WTC11 (cell line): ENCODE results near the gene FPR3. TPM values are rescaled to one million over a fixed set of nuclear protein-coding genes. Genes with fewer than 3 reads are reported as not detected.

Experiments used
- ATAC-seq: fragments of 200-7000 bp; cut with Tn5 transposase; 2 replicates; pipeline ENCODE4 v1.10.0; 2021; ENCODE audit warnings: mild to moderate bottlenecking, moderate library complexity
- CTCF ChIA-PET: fragments of 300-600 bp; sonication (Branson Sonifier 250); formaldehyde crosslinking; loops from one replicate; lab custom pipeline; 2021; ENCODE audit warnings: antibody characterized with exemption; lab: Charles Lee
- POLR2A ChIA-PET: fragments of 350-600 bp; sonication (Branson Sonifier 250); formaldehyde crosslinking; loops from one replicate; lab custom pipeline; 2021; ENCODE audit warnings: antibody characterized with exemption; lab: Charles Lee
- DNase-seq: peaks from one replicate; pipeline ENCODE4 v3.0.0; 2021; ENCODE audit warnings: low spot score
- H3K27ac Mint-ChIP-seq: 2 replicates; pipeline ENCODE4 v1.8.0; 2021; ENCODE audit warnings: mixed read lengths
- H3K27me3 Mint-ChIP-seq: 2 replicates; pipeline ENCODE4 v1.8.0; 2021; ENCODE audit warnings: low read depth, mild to moderate bottlenecking, moderate library complexity, mixed read lengths
- H3K36me3 Mint-ChIP-seq: 2 replicates; pipeline ENCODE4 v1.8.0; 2021; ENCODE audit warnings: mixed read lengths
- H3K4me1 Mint-ChIP-seq: 2 replicates; pipeline ENCODE4 v1.8.0; 2022; ENCODE audit warnings: mixed read lengths
- H3K4me3 Mint-ChIP-seq: 2 replicates; pipeline ENCODE4 v1.8.0; 2021; ENCODE audit warnings: mild to moderate bottlenecking, moderate library complexity, mixed read lengths
- H3K9me3 Mint-ChIP-seq: 2 replicates; pipeline ENCODE4 v1.8.0; 2021; ENCODE audit warnings: mixed read lengths
- CBFB ChIP-seq: sonication (generic); formaldehyde crosslinking; IDR thresholded peaks from 2 replicates; pipeline ENCODE4 v1.8.1; 2022; ENCODE audit warnings: mild to moderate bottlenecking, low read depth, missing genetic modification reagents
- CREM ChIP-seq: sonication (generic); formaldehyde crosslinking; IDR thresholded peaks from 2 replicates; pipeline ENCODE4 v1.8.1; 2022; ENCODE audit warnings: mild to moderate bottlenecking, missing genetic modification reagents, moderate library complexity
- HMGA2 ChIP-seq: fragments of 250-450 bp; sonication (Bioruptor Pico); IDR thresholded peaks from 2 replicates; pipeline ENCODE4 v1.4.0; 2021; ENCODE audit warnings: mild to moderate bottlenecking, moderate library complexity
- JAZF1 ChIP-seq: fragments of 250-450 bp; sonication (Bioruptor Pico); IDR thresholded peaks from 2 replicates; pipeline ENCODE4 v1.9.0; 2021; ENCODE audit warnings: moderate library complexity, mild to moderate bottlenecking, inconsistent platforms
- MXD4 ChIP-seq: fragments of 250-450 bp; sonication (Bioruptor Pico); IDR thresholded peaks from 2 replicates; pipeline ENCODE4 v1.8.0; 2021; ENCODE audit warnings: mild to moderate bottlenecking, moderate library complexity, borderline replicate concordance
- RORB ChIP-seq: fragments of 250-450 bp; sonication (Bioruptor Pico); IDR thresholded peaks from 2 replicates; pipeline ENCODE4 v1.9.0; 2021; ENCODE audit warnings: mild to moderate bottlenecking
- SMAD4 ChIP-seq: sonication (generic); formaldehyde crosslinking; IDR thresholded peaks from 2 replicates; pipeline ENCODE4 v1.8.0; 2022; ENCODE audit warnings: mild to moderate bottlenecking, missing genetic modification reagents
- ZNF121 ChIP-seq: sonication (generic); formaldehyde crosslinking; IDR thresholded peaks from 2 replicates; pipeline ENCODE4 v1.8.0; 2023; ENCODE audit warnings: missing genetic modification reagents
- total RNA-seq: library from RNA; stranded (reverse); gene quantifications from 3 replicates; pipeline ENCODE4 v1.2.3, GENCODE V29; 2021
- TF ChIP-seq, protein P1 (sequence below): sonication (generic); formaldehyde crosslinking; IDR thresholded peaks from 2 replicates; pipeline ENCODE4 v1.8.1; 2022; ENCODE audit warnings: low read depth, missing genetic modification reagents, borderline replicate concordance
- TF ChIP-seq, protein P2 (sequence below): fragments of 250-450 bp; sonication (Bioruptor Pico); IDR thresholded peaks from 2 replicates; pipeline ENCODE4 v1.8.0; 2021; ENCODE audit warnings: mild to moderate bottlenecking
- TF ChIP-seq, protein P3 (sequence below): sonication (generic); formaldehyde crosslinking; IDR thresholded peaks from 2 replicates; pipeline ENCODE4 v1.8.1; 2022; ENCODE audit warnings: missing genetic modification reagents, borderline replicate concordance
- TF ChIP-seq, protein P4 (sequence below): fragments of 250-450 bp; sonication (Bioruptor Pico); IDR thresholded peaks from 2 replicates; pipeline ENCODE4 v1.9.0; 2021; ENCODE audit warnings: mild to moderate bottlenecking
- TF ChIP-seq, protein P5 (sequence below): fragments of 200-600 bp; IDR thresholded peaks from 2 replicates; pipeline ENCODE4 v1.8.0; 2022; ENCODE audit warnings: antibody characterized with exemption
- TF ChIP-seq, protein P6 (sequence below): sonication (generic); formaldehyde crosslinking; IDR thresholded peaks from 2 replicates; pipeline ENCODE4 v1.8.0; 2023; ENCODE audit warnings: missing genetic modification reagents, mild to moderate bottlenecking, borderline replicate concordance
- TF ChIP-seq, protein P7 (sequence below): sonication (generic); formaldehyde crosslinking; IDR thresholded peaks from 2 replicates; pipeline ENCODE4 v1.8.1; 2023; ENCODE audit warnings: mild to moderate bottlenecking, moderate library complexity, missing genetic modification reagents
- TF ChIP-seq, protein P8 (sequence below): sonication (generic); formaldehyde crosslinking; IDR thresholded peaks from 2 replicates; pipeline ENCODE4 v1.8.1; 2022; ENCODE audit warnings: low read depth, mild to moderate bottlenecking, moderate library complexity, missing genetic modification reagents, borderline replicate concordance
- TF ChIP-seq, protein P9 (sequence below): sonication (generic); formaldehyde crosslinking; IDR thresholded peaks from 2 replicates; pipeline ENCODE4 v1.8.1; 2023; ENCODE audit warnings: mild to moderate bottlenecking, missing genetic modification reagents
- TF ChIP-seq, protein P10 (sequence below): sonication (generic); formaldehyde crosslinking; IDR thresholded peaks from 2 replicates; pipeline ENCODE4 v1.8.1; 2022; ENCODE audit warnings: mild to moderate bottlenecking, missing genetic modification reagents, moderate library complexity, borderline replicate concordance
- TF ChIP-seq, protein P11 (sequence below): sonication (generic); formaldehyde crosslinking; IDR thresholded peaks from 2 replicates; pipeline ENCODE4 v1.8.0; 2022; ENCODE audit warnings: mild to moderate bottlenecking, missing genetic modification reagents

FPR3 gene
- total RNA-seq, 1 experiment from 2014 or later: not detected

DNA sequence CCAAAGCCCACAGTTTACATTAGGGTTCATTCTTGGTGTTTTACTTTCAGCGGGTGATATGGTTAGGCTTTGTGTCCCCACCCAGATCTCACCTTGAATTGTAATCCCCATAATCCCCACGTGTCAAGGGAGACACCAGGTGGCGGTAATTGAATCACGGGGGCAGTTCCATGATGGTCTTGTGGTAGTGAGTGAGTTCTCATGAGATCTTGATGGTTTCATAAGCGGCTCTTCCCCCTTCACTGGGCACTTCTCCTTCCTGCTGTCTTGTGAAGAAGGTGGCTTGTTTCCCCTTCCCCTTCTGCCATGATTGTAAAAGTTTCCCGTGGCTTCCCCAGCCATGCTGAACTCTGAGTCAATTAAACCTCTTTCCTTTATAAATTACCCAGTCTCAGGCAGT, 22.0 kb upstream of the FPR3 start:
- peaks cover 24% of the 10 kb centered on the region for H3K27me3 Mint-ChIP-seq
- TF ChIP-seq JAZF1 (CRISPR knock-in tag) (no peak), HMGA2 (CRISPR knock-in tag) (no peak), CBFB (CRISPR knock-in tag) (no peak), RORB (CRISPR knock-in tag) (no peak), SMAD4 (no peak), ZNF121 (CRISPR knock-in tag) (no peak), CREM (CRISPR knock-in tag) (no peak), MXD4 (CRISPR knock-in tag) (no peak)
- TF ChIP-seq, protein P1, sequence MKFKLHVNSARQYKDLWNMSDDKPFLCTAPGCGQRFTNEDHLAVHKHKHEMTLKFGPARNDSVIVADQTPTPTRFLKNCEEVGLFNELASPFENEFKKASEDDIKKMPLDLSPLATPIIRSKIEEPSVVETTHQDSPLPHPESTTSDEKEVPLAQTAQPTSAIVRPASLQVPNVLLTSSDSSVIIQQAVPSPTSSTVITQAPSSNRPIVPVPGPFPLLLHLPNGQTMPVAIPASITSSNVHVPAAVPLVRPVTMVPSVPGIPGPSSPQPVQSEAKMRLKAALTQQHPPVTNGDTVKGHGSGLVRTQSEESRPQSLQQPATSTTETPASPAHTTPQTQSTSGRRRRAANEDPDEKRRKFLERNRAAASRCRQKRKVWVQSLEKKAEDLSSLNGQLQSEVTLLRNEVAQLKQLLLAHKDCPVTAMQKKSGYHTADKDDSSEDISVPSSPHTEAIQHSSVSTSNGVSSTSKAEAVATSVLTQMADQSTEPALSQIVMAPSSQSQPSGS (CRISPR knock-in tag): no peak
- TF ChIP-seq, protein P2, sequence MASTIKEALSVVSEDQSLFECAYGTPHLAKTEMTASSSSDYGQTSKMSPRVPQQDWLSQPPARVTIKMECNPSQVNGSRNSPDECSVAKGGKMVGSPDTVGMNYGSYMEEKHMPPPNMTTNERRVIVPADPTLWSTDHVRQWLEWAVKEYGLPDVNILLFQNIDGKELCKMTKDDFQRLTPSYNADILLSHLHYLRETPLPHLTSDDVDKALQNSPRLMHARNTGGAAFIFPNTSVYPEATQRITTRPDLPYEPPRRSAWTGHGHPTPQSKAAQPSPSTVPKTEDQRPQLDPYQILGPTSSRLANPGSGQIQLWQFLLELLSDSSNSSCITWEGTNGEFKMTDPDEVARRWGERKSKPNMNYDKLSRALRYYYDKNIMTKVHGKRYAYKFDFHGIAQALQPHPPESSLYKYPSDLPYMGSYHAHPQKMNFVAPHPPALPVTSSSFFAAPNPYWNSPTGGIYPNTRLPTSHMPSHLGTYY (CRISPR knock-in tag): no peak
- TF ChIP-seq, protein P3, sequence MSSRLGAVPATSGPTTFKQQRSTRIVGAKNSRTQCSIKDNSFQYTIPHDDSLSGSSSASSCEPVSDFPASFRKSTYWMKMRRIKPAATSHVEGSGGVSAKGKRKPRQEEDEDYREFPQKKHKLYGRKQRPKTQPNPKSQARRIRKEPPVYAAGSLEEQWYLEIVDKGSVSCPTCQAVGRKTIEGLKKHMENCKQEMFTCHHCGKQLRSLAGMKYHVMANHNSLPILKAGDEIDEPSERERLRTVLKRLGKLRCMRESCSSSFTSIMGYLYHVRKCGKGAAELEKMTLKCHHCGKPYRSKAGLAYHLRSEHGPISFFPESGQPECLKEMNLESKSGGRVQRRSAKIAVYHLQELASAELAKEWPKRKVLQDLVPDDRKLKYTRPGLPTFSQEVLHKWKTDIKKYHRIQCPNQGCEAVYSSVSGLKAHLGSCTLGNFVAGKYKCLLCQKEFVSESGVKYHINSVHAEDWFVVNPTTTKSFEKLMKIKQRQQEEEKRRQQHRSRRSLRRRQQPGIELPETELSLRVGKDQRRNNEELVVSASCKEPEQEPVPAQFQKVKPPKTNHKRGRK (CRISPR knock-in tag): no peak
- TF ChIP-seq, protein P4, sequence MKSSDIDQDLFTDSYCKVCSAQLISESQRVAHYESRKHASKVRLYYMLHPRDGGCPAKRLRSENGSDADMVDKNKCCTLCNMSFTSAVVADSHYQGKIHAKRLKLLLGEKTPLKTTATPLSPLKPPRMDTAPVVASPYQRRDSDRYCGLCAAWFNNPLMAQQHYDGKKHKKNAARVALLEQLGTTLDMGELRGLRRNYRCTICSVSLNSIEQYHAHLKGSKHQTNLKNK (CRISPR knock-in tag): no peak
- TF ChIP-seq, protein P5, sequence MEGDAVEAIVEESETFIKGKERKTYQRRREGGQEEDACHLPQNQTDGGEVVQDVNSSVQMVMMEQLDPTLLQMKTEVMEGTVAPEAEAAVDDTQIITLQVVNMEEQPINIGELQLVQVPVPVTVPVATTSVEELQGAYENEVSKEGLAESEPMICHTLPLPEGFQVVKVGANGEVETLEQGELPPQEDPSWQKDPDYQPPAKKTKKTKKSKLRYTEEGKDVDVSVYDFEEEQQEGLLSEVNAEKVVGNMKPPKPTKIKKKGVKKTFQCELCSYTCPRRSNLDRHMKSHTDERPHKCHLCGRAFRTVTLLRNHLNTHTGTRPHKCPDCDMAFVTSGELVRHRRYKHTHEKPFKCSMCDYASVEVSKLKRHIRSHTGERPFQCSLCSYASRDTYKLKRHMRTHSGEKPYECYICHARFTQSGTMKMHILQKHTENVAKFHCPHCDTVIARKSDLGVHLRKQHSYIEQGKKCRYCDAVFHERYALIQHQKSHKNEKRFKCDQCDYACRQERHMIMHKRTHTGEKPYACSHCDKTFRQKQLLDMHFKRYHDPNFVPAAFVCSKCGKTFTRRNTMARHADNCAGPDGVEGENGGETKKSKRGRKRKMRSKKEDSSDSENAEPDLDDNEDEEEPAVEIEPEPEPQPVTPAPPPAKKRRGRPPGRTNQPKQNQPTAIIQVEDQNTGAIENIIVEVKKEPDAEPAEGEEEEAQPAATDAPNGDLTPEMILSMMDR: no peak
- TF ChIP-seq, protein P6, sequence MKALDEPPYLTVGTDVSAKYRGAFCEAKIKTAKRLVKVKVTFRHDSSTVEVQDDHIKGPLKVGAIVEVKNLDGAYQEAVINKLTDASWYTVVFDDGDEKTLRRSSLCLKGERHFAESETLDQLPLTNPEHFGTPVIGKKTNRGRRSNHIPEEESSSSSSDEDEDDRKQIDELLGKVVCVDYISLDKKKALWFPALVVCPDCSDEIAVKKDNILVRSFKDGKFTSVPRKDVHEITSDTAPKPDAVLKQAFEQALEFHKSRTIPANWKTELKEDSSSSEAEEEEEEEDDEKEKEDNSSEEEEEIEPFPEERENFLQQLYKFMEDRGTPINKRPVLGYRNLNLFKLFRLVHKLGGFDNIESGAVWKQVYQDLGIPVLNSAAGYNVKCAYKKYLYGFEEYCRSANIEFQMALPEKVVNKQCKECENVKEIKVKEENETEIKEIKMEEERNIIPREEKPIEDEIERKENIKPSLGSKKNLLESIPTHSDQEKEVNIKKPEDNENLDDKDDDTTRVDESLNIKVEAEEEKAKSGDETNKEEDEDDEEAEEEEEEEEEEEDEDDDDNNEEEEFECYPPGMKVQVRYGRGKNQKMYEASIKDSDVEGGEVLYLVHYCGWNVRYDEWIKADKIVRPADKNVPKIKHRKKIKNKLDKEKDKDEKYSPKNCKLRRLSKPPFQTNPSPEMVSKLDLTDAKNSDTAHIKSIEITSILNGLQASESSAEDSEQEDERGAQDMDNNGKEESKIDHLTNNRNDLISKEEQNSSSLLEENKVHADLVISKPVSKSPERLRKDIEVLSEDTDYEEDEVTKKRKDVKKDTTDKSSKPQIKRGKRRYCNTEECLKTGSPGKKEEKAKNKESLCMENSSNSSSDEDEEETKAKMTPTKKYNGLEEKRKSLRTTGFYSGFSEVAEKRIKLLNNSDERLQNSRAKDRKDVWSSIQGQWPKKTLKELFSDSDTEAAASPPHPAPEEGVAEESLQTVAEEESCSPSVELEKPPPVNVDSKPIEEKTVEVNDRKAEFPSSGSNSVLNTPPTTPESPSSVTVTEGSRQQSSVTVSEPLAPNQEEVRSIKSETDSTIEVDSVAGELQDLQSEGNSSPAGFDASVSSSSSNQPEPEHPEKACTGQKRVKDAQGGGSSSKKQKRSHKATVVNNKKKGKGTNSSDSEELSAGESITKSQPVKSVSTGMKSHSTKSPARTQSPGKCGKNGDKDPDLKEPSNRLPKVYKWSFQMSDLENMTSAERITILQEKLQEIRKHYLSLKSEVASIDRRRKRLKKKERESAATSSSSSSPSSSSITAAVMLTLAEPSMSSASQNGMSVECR: no peak
- TF ChIP-seq, protein P7, sequence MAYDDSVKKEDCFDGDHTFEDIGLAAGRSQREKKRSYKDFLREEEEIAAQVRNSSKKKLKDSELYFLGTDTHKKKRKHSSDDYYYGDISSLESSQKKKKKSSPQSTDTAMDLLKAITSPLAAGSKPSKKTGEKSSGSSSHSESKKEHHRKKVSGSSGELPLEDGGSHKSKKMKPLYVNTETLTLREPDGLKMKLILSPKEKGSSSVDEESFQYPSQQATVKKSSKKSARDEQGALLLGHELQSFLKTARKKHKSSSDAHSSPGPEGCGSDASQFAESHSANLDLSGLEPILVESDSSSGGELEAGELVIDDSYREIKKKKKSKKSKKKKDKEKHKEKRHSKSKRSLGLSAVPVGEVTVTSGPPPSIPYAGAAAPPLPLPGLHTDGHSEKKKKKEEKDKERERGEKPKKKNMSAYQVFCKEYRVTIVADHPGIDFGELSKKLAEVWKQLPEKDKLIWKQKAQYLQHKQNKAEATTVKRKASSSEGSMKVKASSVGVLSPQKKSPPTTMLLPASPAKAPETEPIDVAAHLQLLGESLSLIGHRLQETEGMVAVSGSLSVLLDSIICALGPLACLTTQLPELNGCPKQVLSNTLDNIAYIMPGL (CRISPR knock-in tag): no peak
- TF ChIP-seq, protein P8, sequence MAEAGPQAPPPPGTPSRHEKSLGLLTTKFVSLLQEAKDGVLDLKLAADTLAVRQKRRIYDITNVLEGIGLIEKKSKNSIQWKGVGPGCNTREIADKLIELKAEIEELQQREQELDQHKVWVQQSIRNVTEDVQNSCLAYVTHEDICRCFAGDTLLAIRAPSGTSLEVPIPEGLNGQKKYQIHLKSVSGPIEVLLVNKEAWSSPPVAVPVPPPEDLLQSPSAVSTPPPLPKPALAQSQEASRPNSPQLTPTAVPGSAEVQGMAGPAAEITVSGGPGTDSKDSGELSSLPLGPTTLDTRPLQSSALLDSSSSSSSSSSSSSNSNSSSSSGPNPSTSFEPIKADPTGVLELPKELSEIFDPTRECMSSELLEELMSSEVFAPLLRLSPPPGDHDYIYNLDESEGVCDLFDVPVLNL (CRISPR knock-in tag): no peak
- TF ChIP-seq, protein P9, sequence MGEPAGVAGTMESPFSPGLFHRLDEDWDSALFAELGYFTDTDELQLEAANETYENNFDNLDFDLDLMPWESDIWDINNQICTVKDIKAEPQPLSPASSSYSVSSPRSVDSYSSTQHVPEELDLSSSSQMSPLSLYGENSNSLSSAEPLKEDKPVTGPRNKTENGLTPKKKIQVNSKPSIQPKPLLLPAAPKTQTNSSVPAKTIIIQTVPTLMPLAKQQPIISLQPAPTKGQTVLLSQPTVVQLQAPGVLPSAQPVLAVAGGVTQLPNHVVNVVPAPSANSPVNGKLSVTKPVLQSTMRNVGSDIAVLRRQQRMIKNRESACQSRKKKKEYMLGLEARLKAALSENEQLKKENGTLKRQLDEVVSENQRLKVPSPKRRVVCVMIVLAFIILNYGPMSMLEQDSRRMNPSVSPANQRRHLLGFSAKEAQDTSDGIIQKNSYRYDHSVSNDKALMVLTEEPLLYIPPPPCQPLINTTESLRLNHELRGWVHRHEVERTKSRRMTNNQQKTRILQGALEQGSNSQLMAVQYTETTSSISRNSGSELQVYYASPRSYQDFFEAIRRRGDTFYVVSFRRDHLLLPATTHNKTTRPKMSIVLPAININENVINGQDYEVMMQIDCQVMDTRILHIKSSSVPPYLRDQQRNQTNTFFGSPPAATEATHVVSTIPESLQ: no peak
- TF ChIP-seq, protein P10, sequence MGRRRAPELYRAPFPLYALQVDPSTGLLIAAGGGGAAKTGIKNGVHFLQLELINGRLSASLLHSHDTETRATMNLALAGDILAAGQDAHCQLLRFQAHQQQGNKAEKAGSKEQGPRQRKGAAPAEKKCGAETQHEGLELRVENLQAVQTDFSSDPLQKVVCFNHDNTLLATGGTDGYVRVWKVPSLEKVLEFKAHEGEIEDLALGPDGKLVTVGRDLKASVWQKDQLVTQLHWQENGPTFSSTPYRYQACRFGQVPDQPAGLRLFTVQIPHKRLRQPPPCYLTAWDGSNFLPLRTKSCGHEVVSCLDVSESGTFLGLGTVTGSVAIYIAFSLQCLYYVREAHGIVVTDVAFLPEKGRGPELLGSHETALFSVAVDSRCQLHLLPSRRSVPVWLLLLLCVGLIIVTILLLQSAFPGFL: no peak
- TF ChIP-seq, protein P11, sequence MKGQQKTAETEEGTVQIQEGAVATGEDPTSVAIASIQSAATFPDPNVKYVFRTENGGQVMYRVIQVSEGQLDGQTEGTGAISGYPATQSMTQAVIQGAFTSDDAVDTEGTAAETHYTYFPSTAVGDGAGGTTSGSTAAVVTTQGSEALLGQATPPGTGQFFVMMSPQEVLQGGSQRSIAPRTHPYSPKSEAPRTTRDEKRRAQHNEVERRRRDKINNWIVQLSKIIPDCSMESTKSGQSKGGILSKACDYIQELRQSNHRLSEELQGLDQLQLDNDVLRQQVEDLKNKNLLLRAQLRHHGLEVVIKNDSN (CRISPR knock-in tag): no peak

More for the DNA sequence above, 22.0 kb upstream of the FPR3 start:
- Mint-ChIP-seq H3K9me3 (peaks cover 4% of the 10 kb centered on the region; the same call in 1 of the 2 replicates), H3K27ac (no peak overlapping the region), H3K36me3 (no peaks in the 10 kb centered on the region), H3K4me3 (no peak overlapping the region), H3K4me1 (peaks cover 9% of the 10 kb centered on the region)
- ChIA-PET POLR2A (no interaction called here), CTCF (interaction anchor here (0.6 kb wide), 1 partner anchor 310 kb away, joined by 6 read pairs; no protein-coding TSS in a partner anchor)
- ATAC-seq (no peak), DNase-seq (no peak)
